ENCODE data around the gene MAML2. TPM values are rescaled to one million over a fixed set of nuclear protein-coding genes. Genes with fewer than 3 reads are reported as not detected.

Gene MAML2
- total RNA-seq, 1 experiment from 2014 or later: 2.7 TPM

DNA sequence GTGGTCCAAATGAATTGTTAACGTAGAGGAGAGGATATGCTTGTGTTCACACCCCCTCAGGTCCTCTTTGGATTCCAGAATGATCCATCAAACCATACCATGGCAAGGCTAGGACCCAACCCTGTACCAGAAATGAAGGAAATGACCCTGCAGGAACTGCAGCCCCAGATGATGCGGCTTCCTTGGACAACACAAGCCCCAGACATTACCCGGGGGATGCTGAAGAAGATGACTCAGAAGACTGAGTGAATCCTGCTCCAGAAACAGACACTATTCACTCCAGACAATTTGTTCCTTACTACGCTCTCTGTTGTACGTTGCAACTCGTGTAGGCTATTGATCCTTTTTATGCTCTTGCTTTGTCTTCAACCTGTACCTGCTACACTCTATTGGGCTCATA, 403.9 kb downstream of the MAML2 start:
- Mint-ChIP-seq H3K9me3 (peaks cover 8 to 11% of the 10 kb centered on the region in 2 experiments), H3K27ac (peak overlapping the region in 1 of 3 experiments; percentile 82; a peak in 1 of 7 replicates), H3K4me3 (no peak overlapping the region), H3K4me1 (no peaks in the 10 kb centered on the region), H3K36me3 (ENCODE audit: insufficient read depth in 1 of 3, low read depth in 3 of 3) (peaks cover 3 to 10% (median 6%) of the 10 kb centered on the region in 3 experiments; a peak in 5 of 7 replicates), H3K27me3 (ENCODE audit: low read depth) (no peaks in the 10 kb centered on the region; the same call in 1 of the 2 replicates)
- Histone ChIP-seq H3K79me2 (ENCODE audit: insufficient read depth, low read length) (no peaks in the 10 kb centered on the region), H3K23me2 (ENCODE audit: insufficient read length, low read depth, low read length, poor library complexity, severe bottlenecking) (no peaks in the 10 kb centered on the region), H2AFZ (ENCODE audit: low read length) (no peak overlapping the region), H2BK5ac (ENCODE audit: insufficient read length, low read length) (no peak overlapping the region), H3K4me2 (ENCODE audit: insufficient read depth, insufficient read length, low read length) (no peak overlapping the region), H3K4me1 (ENCODE audit: insufficient read depth, low read length) (no peaks in the 10 kb centered on the region), H2BK12ac (ENCODE audit: insufficient read length, low read depth, low read length) (no peak overlapping the region), H4K5ac (ENCODE audit: insufficient read length, low read depth, low read length) (no peak overlapping the region), H3K27me3 (ENCODE audit: insufficient read depth, low read length) (no peaks in the 10 kb centered on the region), H3K27ac (ENCODE audit: insufficient read length, low read depth, low read length) (no peak overlapping the region), H4K20me1 (ENCODE audit: control insufficient read depth, insufficient read depth, insufficient read length) (no peaks in the 10 kb centered on the region), H3K56ac (ENCODE audit: insufficient read length, low read depth, low read length) (no peak overlapping the region), H3K4ac (ENCODE audit: low read depth, low read length) (no peak overlapping the region), H4K8ac (replicated peaks; ENCODE audit: insufficient read length, low read depth, low read length) (no peak overlapping the region), H3K79me1 (ENCODE audit: insufficient read depth, low read depth, low read length, poor library complexity, severe bottlenecking) (no peaks in the 10 kb centered on the region), H2BK15ac (ENCODE audit: low read depth, low read length) (no peak overlapping the region), H3K14ac (ENCODE audit: insufficient read depth, low read length) (no peak overlapping the region), H3K18ac (ENCODE audit: insufficient read length, low read depth, low read length) (no peak overlapping the region), H2AK5ac (ENCODE audit: insufficient read length, low read length) (no peak overlapping the region), H4K91ac (ENCODE audit: insufficient read length, low read depth, low read length) (no peak overlapping the region), H3K9me3 (ENCODE audit: control insufficient read depth, low read depth, low read length) (peaks cover 8% of the 10 kb centered on the region), H3K23ac (ENCODE audit: insufficient read length, low read depth, low read length) (no peak overlapping the region), H3K9ac (ENCODE audit: extremely low read depth, insufficient read length, low read length) (no peak overlapping the region), H3T11ph (ENCODE audit: low read length) (no peak overlapping the region), H2BK120ac (ENCODE audit: low read depth, low read length, poor library complexity, severe bottlenecking) (no peak overlapping the region), H2BK20ac (ENCODE audit: low read depth, low read length, poor library complexity, severe bottlenecking) (no peak overlapping the region)
- DNase-seq: no peak
- TF ChIP-seq CTCF (conservative IDR thresholded peaks at IDR 0.05): no peak
- no CpG with 5 or more reads among the region's 6 CpGs for WGBS (ENCODE audit: extremely low coverage, insufficient read length, low lambda C conversion rate)
